Epithelial cell of proximal tubule (primary cell): ENCODE measurements around the gene DHRS9. TPM values are rescaled to one million over a fixed set of nuclear protein-coding genes. Genes with fewer than 3 reads are reported as not detected.
A peak's percentile ranks its signal among the peaks of the same experiment; 100 is the strongest.

Experiments used
- DNase-seq: peaks from one replicate; pipeline ENCODE4 v3.0.0-alpha.2; 2011; ENCODE audit warnings: low read depth
- H3K4me3 ChIP-seq: 2 replicates; pipeline ENCODE4 v1.5.1; 2011; ENCODE audit warnings: low read depth, mild to moderate bottlenecking, low read length
- CTCF ChIP-seq: conservative IDR thresholded peaks from 2 replicates; pipeline ENCODE4 v1.5.1; 2012; ENCODE audit warnings: low read depth, mild to moderate bottlenecking, low read length
- total RNA-seq: library from RNA; depleted of rRNA; stranded (reverse); fragments of >200 nt; gene quantifications from 2 replicates; pipeline ENCODE4 v1.2.3, GENCODE V29; 2015

Gene DHRS9
- total RNA-seq, 1 donor from 2014 or later = 0.35 TPM

- DNase-seq = no peak
- no peak overlapping the region for H3K4me3 ChIP-seq
- TF ChIP-seq CTCF = no peak
Measured at GRCh38 chr2:169107645-169108044, 38.3 kb downstream of the DHRS9 start.

GRCh38 chr2:169108099-169108884 is 38.9 kb downstream of the DHRS9 start:
- TF ChIP-seq CTCF = no peak
- no peak for DNase-seq
- H3K4me3 ChIP-seq = no peak overlapping the region

GRCh38 chr2:169109502-169110409 is 40.4 kb downstream of the DHRS9 start:
- no peak for DNase-seq
- TF ChIP-seq CTCF = peak; percentile 88
- H3K4me3 ChIP-seq = no peak overlapping the region

GRCh38 chr2:169110419-169110818 is 41.1 kb downstream of the DHRS9 start:
- H3K4me3 ChIP-seq = no peak overlapping the region
- DNase-seq = no peak
- TF ChIP-seq CTCF = no peak

- TF ChIP-seq CTCF = no peak
- no peak overlapping the region for H3K4me3 ChIP-seq
- no peak for DNase-seq
Measured at GRCh38 chr2:169110916-169111315, 41.6 kb downstream of the DHRS9 start.

- DNase-seq = no peak
- no peak for TF ChIP-seq CTCF
- H3K4me3 ChIP-seq = no peak overlapping the region
Measured at GRCh38 chr2:169112841-169113240, 43.5 kb downstream of the DHRS9 start.
